ENCODE data around the gene PPFIA2.

DNA sequence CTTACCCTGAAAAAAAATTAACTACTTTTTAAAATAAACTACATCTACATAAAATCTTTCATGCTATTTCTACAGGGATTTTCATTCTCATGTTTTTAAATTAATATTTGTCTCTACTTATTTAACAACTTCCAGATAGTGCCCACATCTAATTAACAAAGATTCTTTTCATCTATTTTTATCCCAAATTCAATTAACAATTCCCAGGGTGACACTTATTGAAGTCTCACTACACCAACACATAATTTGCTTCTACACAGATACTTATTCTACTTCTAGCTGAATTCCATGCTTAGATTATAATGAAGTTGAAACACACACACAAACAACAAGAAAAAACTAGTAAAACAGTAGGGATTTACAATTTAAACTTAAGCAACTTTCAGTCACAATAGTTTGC is 344.7 kb downstream of the PPFIA2 start:
- TF ChIP-seq, protein P1, sequence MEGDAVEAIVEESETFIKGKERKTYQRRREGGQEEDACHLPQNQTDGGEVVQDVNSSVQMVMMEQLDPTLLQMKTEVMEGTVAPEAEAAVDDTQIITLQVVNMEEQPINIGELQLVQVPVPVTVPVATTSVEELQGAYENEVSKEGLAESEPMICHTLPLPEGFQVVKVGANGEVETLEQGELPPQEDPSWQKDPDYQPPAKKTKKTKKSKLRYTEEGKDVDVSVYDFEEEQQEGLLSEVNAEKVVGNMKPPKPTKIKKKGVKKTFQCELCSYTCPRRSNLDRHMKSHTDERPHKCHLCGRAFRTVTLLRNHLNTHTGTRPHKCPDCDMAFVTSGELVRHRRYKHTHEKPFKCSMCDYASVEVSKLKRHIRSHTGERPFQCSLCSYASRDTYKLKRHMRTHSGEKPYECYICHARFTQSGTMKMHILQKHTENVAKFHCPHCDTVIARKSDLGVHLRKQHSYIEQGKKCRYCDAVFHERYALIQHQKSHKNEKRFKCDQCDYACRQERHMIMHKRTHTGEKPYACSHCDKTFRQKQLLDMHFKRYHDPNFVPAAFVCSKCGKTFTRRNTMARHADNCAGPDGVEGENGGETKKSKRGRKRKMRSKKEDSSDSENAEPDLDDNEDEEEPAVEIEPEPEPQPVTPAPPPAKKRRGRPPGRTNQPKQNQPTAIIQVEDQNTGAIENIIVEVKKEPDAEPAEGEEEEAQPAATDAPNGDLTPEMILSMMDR (conservative IDR thresholded peaks at IDR 0.05): no peak
- TF ChIP-seq ZFX (IDR thresholded peaks at IDR 0.05): no peak
